Esophagus muscularis mucosa (tissue), 4 donors: Measurements from ENCODE around the gene CHRM5.

ENCODE experiments used
- EP300 ChIP-seq: sonication (generic); formaldehyde crosslinking; IDR thresholded peaks from one replicate; pipeline ENCODE4 v1.6.1; 2017; ENCODE audit warnings: antibody characterized with exemption
- POLR2A ChIP-seq: fragments of 450-650 bp; IDR thresholded peaks from one replicate; pipeline ENCODE4 v1.6.1; 2017; ENCODE audit warnings: antibody characterized with exemption, moderate library complexity, mild to moderate bottlenecking, low read depth
- POLR2AphosphoS5 ChIP-seq, 2 donors: sonication (generic); formaldehyde crosslinking; IDR thresholded peaks; one replicate each; pipeline ENCODE4 v1.6.1; 2017; ENCODE audit warnings: antibody characterized with exemption in 2 of 2
- TF ChIP-seq, protein P1 (sequence below), 3 experiments: fragments of 200-600 bp in 2 of 3; fragments of 450-650 bp in 1 of 3; sonication (generic) in 2 of 3; IDR thresholded peaks; one replicate each; pipeline ENCODE4 v1.5.1; 2017 to 2019; ENCODE audit warnings: antibody characterized with exemption in 3 of 3, mild to moderate bottlenecking in 2 of 3, moderate library complexity in 1 of 3

DNA sequence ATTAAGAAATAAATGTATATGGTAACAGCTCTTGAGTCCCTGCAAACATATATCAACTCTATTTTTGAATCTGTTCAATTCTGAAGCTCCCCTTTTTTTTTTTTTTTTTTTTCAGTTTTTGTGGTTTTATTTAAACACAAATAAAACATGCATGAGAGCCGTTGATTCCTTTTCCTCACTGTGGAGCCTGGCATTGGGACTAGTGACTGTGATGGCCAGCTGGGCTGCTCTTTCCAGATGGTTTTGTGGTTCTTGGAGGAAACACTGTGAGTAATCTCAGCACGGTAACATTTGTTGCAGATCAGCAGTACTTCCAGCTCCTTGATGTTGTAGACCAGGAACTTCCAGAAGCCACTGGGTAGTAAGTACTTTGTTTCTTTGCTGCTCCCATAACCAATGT is 117.4 kb downstream of the CHRM5 start:
- TF ChIP-seq POLR2A (no peak), EP300 (no peak), POLR2AphosphoS5 (IDR thresholded peaks at IDR 0.05) (no peak)
- TF ChIP-seq, protein P1, sequence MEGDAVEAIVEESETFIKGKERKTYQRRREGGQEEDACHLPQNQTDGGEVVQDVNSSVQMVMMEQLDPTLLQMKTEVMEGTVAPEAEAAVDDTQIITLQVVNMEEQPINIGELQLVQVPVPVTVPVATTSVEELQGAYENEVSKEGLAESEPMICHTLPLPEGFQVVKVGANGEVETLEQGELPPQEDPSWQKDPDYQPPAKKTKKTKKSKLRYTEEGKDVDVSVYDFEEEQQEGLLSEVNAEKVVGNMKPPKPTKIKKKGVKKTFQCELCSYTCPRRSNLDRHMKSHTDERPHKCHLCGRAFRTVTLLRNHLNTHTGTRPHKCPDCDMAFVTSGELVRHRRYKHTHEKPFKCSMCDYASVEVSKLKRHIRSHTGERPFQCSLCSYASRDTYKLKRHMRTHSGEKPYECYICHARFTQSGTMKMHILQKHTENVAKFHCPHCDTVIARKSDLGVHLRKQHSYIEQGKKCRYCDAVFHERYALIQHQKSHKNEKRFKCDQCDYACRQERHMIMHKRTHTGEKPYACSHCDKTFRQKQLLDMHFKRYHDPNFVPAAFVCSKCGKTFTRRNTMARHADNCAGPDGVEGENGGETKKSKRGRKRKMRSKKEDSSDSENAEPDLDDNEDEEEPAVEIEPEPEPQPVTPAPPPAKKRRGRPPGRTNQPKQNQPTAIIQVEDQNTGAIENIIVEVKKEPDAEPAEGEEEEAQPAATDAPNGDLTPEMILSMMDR (IDR thresholded peaks at IDR 0.05) = no peak
